IPS DF 6.9 (cell line): Measurements from ENCODE around the gene PLEKHA7.
"Not testable (repeated sequence)": the region's sequence is repeated elsewhere in the genome, so short reads cannot be mapped to it uniquely, and the experiment has no call there.

Experiments used
- DNase-seq: peaks from one replicate; pipeline ENCODE4 v3.0.0-alpha.2; 2013; ENCODE audit warnings: low read depth, low spot score
- H3K27ac ChIP-seq: one replicate; pipeline ENCODE4 v1.5.1; 2013; ENCODE audit warnings: low read length, control low read depth
- H3K27me3 ChIP-seq: 2 replicates; pipeline ENCODE4 v1.6.1; 2013; ENCODE audit warnings: mild to moderate bottlenecking, low read length; ENCODE audit not compliant: control insufficient read depth, insufficient read depth
- H3K36me3 ChIP-seq: 2 replicates; pipeline ENCODE4 v1.6.1; 2013; ENCODE audit warnings: low read length; ENCODE audit not compliant: control insufficient read depth, insufficient read depth
- H3K4me1 ChIP-seq: 2 replicates; pipeline ENCODE4 v1.6.1; 2013; ENCODE audit warnings: low read length; ENCODE audit not compliant: control insufficient read depth, insufficient read depth
- H3K4me3 ChIP-seq: 2 replicates; pipeline ENCODE4 v1.5.1; 2013; ENCODE audit warnings: mild to moderate bottlenecking, low read length
- H3K9me3 ChIP-seq: 2 replicates; pipeline ENCODE4 v1.6.1; 2013; ENCODE audit warnings: low read length, inconsistent platforms; ENCODE audit not compliant: control insufficient read depth, insufficient read depth
- WGBS: extraction: QIAGEN DNeasy Blood & Tissue Kit; methylation state at CpG from one replicate; pipeline ENCODE4 v1.1.7; 2013; ENCODE audit warnings: mixed read lengths, missing lambda C conversion rate; ENCODE audit not compliant: insufficient read length, insufficient coverage; 5-methylcytosine and 5-hydroxymethylcytosine counted together

PLEKHA7 gene

DNA sequence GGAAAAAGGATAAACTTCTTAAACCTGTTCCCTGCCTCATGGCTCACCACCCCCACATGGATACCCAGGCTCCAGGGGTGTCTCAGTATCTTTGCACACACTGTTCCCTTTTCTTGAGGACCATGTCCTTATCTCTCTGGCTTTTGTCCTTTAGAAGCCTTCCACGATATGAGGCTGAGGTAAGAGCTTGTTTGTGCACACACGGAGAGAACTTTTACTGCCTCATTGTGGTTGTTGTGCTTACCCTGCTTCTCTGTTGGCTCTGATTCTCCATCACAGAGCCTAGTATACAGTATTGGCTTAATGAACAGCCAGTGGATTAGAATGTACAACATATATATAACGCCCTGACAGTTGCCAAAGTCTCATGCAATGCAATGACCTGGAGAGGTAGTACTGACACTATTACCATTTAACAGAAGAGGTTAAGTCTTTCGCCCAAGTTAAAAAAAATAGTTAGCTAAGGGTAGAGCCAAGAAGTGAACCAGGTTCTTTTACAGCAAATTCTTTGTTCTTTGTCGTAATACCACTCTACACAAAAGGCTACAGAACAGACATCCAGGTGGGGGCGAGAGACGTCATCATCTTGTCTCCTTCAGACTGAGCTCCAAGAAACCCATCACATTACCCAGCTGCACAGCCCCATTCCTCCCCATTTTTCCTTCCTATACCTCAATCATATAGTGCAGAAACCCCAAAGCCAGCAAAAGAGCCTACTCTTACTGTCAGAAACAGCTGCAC, 117.3 kb downstream of the PLEKHA7 start:
- WGBS: no CpG with 5 or more reads among the region's 7 CpGs
- no peak for DNase-seq
- no peaks in the 10 kb centered on the region for H3K9me3 ChIP-seq
- peaks cover 4% of the 10 kb centered on the region; the same call in 1 of the 2 replicates for H3K4me1 ChIP-seq
- no peaks in the 10 kb centered on the region for H3K27me3 ChIP-seq
- no peak overlapping the region for H3K27ac ChIP-seq
- H3K36me3 ChIP-seq: no peaks in the 10 kb centered on the region
- H3K4me3 ChIP-seq: no peak overlapping the region

DNA sequence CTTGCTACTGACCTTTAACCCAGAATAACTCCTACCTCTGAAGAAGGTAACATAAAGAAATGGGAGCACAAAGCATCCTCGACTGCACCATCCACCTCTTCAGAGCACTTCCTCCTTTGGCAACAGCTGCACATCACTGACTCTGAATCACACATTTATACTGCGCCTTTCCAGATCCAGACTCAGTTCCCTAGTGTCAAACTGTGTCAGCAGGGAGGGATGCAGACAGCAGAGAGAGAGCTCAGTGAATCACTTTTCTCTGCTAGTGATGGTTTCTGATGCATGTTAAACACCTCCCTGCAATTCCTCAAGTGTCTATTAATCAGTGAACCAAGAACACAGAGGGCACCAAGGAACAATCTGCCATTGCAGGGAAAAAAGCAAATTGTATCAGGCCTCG, 118.9 kb downstream of the PLEKHA7 start:
- H3K27ac ChIP-seq: no peak overlapping the region
- no peaks in the 10 kb centered on the region for H3K36me3 ChIP-seq
- DNase-seq: no peak
- peaks cover 4% of the 10 kb centered on the region; the same call in 1 of the 2 replicates for H3K4me1 ChIP-seq
- H3K9me3 ChIP-seq: no peaks in the 10 kb centered on the region
- no peak overlapping the region for H3K4me3 ChIP-seq
- WGBS: no CpG with 5 or more reads among the region's 3 CpGs
- no peaks in the 10 kb centered on the region for H3K27me3 ChIP-seq

DNA sequence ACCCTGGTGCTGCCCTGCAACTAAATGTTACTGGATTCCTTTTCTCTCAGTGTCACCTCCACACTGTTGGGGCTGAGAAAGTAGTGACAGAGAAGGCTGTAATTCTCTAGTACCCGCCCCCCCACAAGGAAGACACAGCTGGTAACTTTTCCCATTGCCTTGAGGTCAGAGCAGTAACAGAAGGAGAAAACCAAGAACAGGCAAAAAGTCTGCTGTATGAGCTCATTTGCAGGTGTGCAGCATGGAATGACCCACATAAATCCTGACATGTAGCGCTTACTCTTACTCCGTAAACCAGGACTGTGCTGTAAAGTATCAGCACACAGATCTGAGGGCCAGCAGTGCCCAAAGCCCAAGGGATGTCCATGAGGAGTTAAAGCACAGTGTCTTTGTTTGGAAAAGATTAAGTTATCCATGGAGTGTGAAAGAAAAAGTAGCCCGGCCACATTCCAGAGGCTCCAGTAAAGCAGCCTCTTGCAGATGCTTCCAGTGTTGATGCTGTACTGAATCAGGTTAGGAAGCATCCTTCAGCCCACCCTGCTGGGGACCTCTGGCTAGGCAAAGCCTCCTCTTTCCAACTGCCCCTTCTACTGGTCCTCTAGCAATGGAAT, 120.7 kb downstream of the PLEKHA7 start:
- no peak for DNase-seq

DNA sequence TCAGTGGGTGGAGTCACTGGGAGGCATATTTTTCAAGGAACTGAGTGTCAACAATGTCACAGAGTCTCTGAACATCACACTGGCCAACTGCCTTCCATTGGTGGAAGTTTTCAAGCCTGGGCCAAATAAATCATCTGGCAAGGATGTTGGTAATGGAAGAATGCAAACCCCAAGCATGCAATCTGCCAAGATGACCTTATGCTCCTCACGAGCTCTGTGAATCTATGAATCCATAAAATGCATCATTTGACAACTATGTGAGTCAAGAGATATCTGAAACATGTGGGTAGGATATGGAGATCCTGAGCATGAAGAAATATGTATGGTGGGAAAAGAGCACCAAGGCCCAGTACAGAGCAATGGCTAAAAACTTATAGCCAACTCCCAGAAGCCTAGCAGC, 122.2 kb downstream of the PLEKHA7 start:
- no peak for DNase-seq

More for the DNA sequence above, 120.7 kb downstream of the PLEKHA7 start:
- Histone ChIP-seq H3K9me3 (no peaks in the 10 kb centered on the region), H3K4me3 (no peak overlapping the region), H3K27me3 (no peaks in the 10 kb centered on the region), H3K36me3 (no peaks in the 10 kb centered on the region), H3K27ac (no peak overlapping the region), H3K4me1 (peaks cover 2% of the 10 kb centered on the region; the same call in 1 of the 2 replicates)
- no CpG with 5 or more reads among the region's 4 CpGs for whole genome bisulfite sequencing

DNA sequence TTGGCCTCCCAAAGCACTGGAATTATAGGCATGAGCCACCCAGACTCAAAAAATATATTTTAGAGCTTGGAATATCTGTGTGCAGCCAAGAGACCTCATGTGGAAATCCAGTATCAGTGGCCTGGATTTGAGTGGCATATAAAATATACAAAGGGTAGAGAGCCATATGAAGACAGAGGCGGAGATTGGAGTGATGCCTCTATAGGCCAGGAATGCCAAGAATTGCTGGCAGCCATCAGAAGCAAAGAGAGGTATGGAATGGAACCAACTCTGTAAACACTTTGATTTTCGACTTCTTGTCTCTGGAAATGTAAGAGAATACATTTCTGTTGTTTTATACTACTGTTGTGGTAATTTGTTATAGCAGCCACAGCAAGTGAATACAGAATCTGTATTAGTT, 123.0 kb downstream of the PLEKHA7 start:
- no peak overlapping the region for H3K27ac ChIP-seq
- WGBS: no CpG with 5 or more reads among the region's 2 CpGs
- no peaks in the 10 kb centered on the region; the same call in 1 of the 2 replicates for H3K4me1 ChIP-seq
- H3K36me3 ChIP-seq: no peaks in the 10 kb centered on the region
- DNase-seq: no peak
- H3K9me3 ChIP-seq: no peaks in the 10 kb centered on the region
- H3K4me3 ChIP-seq: no peak overlapping the region
- H3K27me3 ChIP-seq: no peaks in the 10 kb centered on the region

More for the DNA sequence above, 122.2 kb downstream of the PLEKHA7 start:
- no CpG with 5 or more reads among the region's 1 CpG for WGBS
- peaks cover 2% of the 10 kb centered on the region; the same call in 1 of the 2 replicates for H3K4me1 ChIP-seq
- no peak overlapping the region for H3K4me3 ChIP-seq
- H3K36me3 ChIP-seq: no peaks in the 10 kb centered on the region
- no peak overlapping the region for H3K27ac ChIP-seq
- no peaks in the 10 kb centered on the region for H3K9me3 ChIP-seq
- no peaks in the 10 kb centered on the region for H3K27me3 ChIP-seq

DNA sequence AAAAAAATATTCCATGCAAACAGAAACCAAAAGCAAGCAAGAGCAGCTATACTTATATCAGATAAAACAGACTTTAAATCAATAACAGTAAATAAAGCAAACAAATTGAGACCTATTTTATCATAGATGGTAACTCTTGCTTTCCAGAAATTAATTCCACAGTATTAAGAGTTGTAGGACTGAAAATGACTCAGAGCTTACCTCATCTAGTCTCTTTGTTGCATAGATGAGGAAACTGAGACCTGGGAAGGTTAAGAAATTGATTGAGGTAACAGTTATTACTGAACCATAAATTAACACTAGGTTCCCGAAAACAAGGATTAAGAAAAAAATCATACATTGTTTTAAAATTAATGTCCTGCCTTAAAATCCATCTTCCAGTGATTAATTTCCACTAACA, 123.8 kb downstream of the PLEKHA7 start:
- Histone ChIP-seq H3K9me3 (no peaks in the 10 kb centered on the region), H3K27ac (no peak overlapping the region), H3K36me3 (no peaks in the 10 kb centered on the region), H3K4me3 (no peak overlapping the region), H3K4me1 (no peaks in the 10 kb centered on the region; the same call in 1 of the 2 replicates), H3K27me3 (no peaks in the 10 kb centered on the region)
- DNase-seq: no peak
- no CpG with 5 or more reads among the region's 1 CpG for WGBS

DNA sequence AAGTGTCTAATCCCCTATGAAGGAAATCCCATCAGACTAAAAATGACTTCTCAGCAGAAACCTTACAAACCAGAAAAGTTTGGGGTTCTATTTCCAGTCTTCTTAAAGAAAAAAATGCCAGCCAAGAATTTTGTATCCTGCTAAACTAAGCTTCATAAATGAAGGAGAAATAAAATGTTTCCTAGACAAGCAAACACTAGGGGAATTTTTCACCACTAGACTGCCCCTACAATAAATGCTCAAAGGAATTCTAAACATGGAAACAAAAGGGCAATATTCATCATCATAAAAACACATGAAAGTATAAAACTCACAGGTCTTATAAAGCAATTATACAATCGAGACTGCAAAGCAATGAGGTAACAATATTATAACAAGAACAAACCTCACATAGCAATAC, 124.3 kb downstream of the PLEKHA7 start:
- Histone ChIP-seq H3K27me3 (no peaks in the 10 kb centered on the region), H3K4me3 (no peak overlapping the region), H3K9me3 (no peaks in the 10 kb centered on the region), H3K4me1 (no peaks in the 10 kb centered on the region; the same call in 1 of the 2 replicates), H3K27ac (no peak overlapping the region), H3K36me3 (no peaks in the 10 kb centered on the region)
- no CpG with 5 or more reads among the region's 1 CpG for WGBS
- no peak for DNase-seq

DNA sequence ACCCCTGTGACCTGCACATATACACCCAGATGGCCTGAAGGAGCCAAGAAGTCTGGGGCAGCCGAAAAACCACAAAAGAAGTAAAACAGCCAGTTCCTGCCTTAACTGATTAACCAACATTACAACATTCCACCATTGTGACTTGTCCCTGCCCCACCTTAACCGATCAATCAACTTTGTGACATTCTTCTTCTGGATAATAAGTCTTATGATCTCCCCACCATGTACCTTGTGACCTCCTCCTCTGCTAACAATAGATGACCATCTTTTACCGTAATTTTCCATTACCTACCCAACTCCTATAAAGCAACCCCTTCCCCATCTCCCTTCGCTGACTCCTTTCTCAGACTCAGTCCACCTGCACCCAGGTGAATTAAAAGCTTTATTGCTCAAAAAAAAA, 125.2 kb downstream of the PLEKHA7 start:
- H3K4me1 ChIP-seq, H3K27ac ChIP-seq, H3K4me3 ChIP-seq, H3K36me3 ChIP-seq, DNase-seq, H3K9me3 ChIP-seq, H3K27me3 ChIP-seq: not testable (repeated sequence)
- WGBS: no CpG with 5 or more reads among the region's 4 CpGs

DNA sequence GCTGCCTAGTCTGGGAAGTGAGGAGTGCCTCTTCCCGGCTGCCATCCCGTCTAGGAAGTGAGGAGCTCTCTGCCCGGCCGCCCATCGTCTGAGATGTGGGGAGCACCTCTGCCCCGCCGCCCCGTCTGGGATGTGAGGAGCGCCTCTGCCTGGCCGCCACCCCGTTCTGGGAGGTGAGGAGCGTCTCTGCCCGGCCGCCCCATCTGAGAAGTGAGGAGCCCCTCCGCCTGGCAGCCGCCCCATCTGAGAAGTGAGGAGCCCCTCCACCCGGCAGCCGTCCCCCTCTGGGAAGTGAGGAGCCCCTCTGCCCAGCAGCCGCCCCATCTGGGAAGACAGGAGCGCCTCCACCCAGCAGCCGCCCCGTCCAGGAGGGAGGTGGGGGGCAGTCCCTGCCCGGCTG, 126.3 kb downstream of the PLEKHA7 start:
- not testable (repeated sequence) for H3K27me3 ChIP-seq, H3K36me3 ChIP-seq, H3K9me3 ChIP-seq, H3K4me3 ChIP-seq, DNase-seq, H3K4me1 ChIP-seq, H3K27ac ChIP-seq
- no CpG with 5 or more reads among the region's 23 CpGs for WGBS

DNA sequence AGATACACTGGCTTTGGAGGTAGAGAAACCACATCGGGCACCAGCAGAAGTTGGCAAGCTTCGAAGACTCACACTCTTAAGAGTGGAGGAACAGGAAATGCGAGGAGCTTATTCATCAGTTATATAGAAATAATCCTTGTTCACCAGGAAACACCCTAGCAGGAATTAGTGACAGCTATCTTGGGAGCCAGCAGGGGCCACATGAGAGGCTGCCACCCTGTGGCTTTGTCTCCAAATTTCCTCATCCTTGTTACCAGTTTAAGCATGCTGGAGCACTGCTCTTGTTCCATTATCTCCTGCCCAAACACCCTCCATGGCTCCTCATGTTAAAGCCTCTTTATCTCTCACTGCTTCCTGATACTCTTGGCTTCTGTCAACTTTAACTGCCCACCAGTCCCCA, 131.0 kb downstream of the PLEKHA7 start:
- H3K4me1 ChIP-seq: 0 out of 2 replicates have a peak, but pooled peaks cover 2% of the 10 kb centered on the region
- H3K27me3 ChIP-seq: no peaks in the 10 kb centered on the region
- no peaks in the 10 kb centered on the region for H3K36me3 ChIP-seq
- H3K4me3 ChIP-seq: no peak overlapping the region
- no peak overlapping the region for H3K27ac ChIP-seq
- no peak for DNase-seq
- WGBS: no CpG with 5 or more reads among the region's 3 CpGs
- H3K9me3 ChIP-seq: no peaks in the 10 kb centered on the region
